Activated T-helper 1 cell treated with anti-CD3 and anti-CD28 coated beads, Interleukin-12 subunit alpha, Interleukin-12 subunit beta, Interleukin-2, Interleukin-4 antibody, amounts not matched to agents 30 ng/mL and 10 ng/mL and 1 ng/mL, durations not matched to agents 14 hours and 24 hours and 36 hours (primary cell): Measurements from ENCODE around the gene PARG. TPM values are rescaled to one million over a fixed set of nuclear protein-coding genes. Genes with fewer than 3 reads are reported as not detected.
"Not testable (repeated sequence)": the region's sequence is repeated elsewhere in the genome, so short reads cannot be mapped to it uniquely, and the experiment has no call there.

Experiments
- DNase-seq: peaks from one replicate; pipeline ENCODE4 v3.0.0; 2021; ENCODE audit warnings: low spot score
- H3K27ac Mint-ChIP-seq: one replicate; pipeline ENCODE4 v1.8.0; 2021; ENCODE audit warnings: mild to moderate bottlenecking, mixed read lengths
- H3K27me3 Mint-ChIP-seq: one replicate; pipeline ENCODE4 v1.8.0; 2022; ENCODE audit warnings: mild to moderate bottlenecking, moderate library complexity, mixed read lengths; ENCODE audit not compliant: insufficient read depth
- H3K36me3 Mint-ChIP-seq: one replicate; pipeline ENCODE4 v1.8.0; 2021; ENCODE audit warnings: low read depth, mixed read lengths
- H3K4me1 Mint-ChIP-seq: one replicate; pipeline ENCODE4 v1.8.0; 2021; ENCODE audit warnings: low read depth, mixed read lengths
- H3K4me3 Mint-ChIP-seq: one replicate; pipeline ENCODE4 v1.8.0; 2021; ENCODE audit warnings: mild to moderate bottlenecking, moderate library complexity, mixed read lengths
- H3K9me3 Mint-ChIP-seq: one replicate; pipeline ENCODE4 v1.8.0; 2021; ENCODE audit warnings: mixed read lengths
- intact Hi-C: fragments of 100-400 bp; cut with micrococcal nuclease; formaldehyde crosslinking; loops from one replicate; pipeline ENCODE4 v1.15.1; 2024
- total RNA-seq: library from RNA; stranded (reverse); gene quantifications from 2 replicates; pipeline ENCODE4 v1.2.3, GENCODE V29; 2022

The PARG gene
- total RNA-seq, 1 donor from 2014 or later = 35.8 TPM

DNA sequence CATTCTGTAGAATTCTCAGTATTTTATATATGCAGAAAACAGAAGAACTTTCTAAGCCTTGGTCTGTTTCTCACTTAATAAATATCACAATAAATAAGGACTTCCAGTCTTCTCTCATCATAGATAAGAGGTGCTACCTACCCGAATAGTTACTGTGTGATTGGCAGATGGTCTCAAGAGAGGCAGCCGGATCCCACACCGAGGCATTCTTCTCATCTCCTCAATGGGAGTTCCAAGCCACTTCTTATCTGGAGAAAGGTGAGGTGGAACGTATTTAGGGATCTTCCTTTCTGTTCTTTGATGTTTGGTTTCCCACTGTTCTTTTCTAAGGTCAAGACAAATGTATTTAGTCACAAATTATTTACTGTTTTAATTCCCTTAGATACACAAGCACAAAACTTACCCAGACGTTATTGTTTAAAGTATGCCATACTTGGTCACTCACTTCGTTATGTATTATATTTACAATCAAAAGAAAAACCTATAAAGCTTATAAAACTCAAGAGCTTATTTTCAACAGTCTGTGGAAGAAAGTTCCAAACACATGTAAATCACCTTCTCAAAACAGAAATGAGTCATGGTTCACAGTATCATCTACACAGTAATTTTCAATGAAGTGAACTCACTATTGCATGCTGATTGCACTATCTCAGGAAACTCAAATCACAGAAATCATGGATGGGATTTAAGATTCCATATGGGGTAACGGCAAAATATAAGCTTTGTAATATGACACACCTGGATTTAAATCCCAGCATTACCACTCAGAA is 9.7 kb downstream of the PARG start:
- H3K4me1 Mint-ChIP-seq, H3K36me3 Mint-ChIP-seq, H3K9me3 Mint-ChIP-seq, DNase-seq, H3K27me3 Mint-ChIP-seq, H3K27ac Mint-ChIP-seq, intact Hi-C loops, H3K4me3 Mint-ChIP-seq: not testable (repeated sequence)

DNA sequence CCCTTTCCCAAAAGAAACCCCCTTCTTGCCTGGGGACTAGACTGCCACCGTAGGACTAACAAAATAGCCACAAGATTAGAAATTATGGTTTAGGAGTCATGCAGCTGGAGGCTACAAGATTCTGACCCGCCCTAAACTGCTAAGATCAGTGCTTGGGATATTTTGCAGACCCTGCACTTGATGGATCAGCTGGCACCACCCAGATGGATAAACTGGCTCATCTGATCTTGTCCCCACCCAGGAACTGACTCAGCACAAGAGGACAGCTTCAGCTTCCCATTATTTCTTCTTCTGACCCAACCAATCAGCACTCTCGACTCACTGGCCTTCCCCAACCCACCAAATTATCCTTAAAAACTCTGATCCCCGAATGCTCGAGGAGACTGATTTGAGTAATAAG is 10.6 kb downstream of the PARG start:
- H3K27ac Mint-ChIP-seq, H3K36me3 Mint-ChIP-seq, intact Hi-C loops, H3K4me1 Mint-ChIP-seq, DNase-seq, H3K9me3 Mint-ChIP-seq, H3K27me3 Mint-ChIP-seq, H3K4me3 Mint-ChIP-seq: not testable (repeated sequence)

DNA sequence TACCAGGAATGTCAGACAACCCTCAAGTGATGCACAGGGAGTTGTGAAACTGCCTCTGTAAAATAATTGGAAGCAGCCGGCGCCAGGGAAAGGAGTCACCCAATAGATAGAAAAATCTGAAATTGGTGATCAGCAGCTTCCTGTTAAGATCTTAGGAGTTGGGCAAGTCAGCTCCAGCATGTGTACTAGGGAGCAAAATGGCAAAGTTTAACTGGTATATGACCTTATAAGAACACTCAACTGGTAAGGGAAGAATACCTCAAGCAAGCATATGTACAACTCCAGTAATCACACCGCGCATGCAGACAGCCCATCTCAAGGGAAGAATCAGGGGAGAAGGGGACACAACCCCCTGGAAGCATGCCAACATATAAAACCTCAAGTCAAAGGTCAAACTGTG is 18.3 kb downstream of the PARG start:
- H3K36me3 Mint-ChIP-seq, DNase-seq, H3K4me1 Mint-ChIP-seq, H3K4me3 Mint-ChIP-seq, intact Hi-C loops, H3K27me3 Mint-ChIP-seq, H3K9me3 Mint-ChIP-seq, H3K27ac Mint-ChIP-seq: not testable (repeated sequence)

DNA sequence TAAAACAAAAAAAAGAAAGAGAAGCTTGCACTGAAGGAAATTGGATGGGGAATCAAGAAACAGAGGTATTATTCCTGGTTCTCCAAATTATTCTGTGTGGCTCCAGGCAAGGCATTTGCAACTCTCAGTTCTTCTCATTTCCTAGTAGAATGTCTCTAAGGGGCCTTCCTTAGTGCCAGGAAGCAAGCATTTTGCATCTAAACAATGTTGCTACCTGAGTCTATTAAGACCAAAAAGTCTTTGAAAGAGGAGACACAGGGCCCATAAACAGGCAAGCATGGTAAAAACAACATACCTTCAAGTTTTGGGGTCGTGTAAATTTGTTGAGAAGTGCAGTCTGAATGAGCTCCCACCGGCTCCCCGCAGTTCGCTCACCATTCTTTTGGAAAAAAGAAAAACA is 19.8 kb downstream of the PARG start:
- H3K36me3 Mint-ChIP-seq, H3K27ac Mint-ChIP-seq, H3K4me1 Mint-ChIP-seq, H3K27me3 Mint-ChIP-seq, H3K4me3 Mint-ChIP-seq, DNase-seq, intact Hi-C loops, H3K9me3 Mint-ChIP-seq: not testable (repeated sequence)

DNA sequence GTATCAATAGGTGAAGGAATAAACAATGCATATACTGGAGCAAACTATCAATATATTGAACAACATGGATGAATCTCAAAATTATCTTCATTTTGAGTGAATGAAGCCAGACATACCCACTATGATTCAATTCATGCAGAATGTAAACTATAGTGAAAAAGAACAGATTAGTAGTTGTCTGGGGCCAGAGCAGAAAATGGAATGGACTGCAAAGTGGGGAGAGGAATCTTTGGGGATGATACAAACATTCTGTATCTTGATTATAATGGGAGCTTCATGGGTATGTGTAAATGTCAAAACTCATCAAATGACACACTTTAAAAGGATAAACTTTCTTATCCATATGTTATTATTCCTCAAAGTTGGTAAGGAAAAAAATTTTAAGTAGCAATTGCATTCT is 23.9 kb downstream of the PARG start:
- H3K27ac Mint-ChIP-seq, H3K36me3 Mint-ChIP-seq, intact Hi-C loops, H3K27me3 Mint-ChIP-seq, H3K9me3 Mint-ChIP-seq, H3K4me3 Mint-ChIP-seq, DNase-seq, H3K4me1 Mint-ChIP-seq: not testable (repeated sequence)

DNA sequence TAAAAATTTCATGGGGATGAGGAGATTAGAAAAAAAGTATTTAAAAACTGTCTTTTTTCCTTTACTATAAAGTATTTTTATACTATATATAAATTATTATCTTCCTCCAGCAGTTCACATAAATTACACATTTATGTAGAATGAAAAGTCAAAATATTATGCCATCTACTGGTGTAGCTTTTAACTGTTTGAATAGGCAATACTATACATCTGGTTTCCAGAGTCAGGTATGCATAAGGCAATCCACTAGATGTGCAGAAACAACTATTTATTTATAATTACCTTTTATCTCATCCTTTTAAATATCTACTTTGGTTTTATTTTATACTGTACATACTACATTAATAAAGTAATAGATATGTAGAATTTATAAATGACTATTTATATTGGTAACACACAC is 25.4 kb downstream of the PARG start:
- H3K9me3 Mint-ChIP-seq, H3K36me3 Mint-ChIP-seq, H3K27me3 Mint-ChIP-seq, intact Hi-C loops, H3K4me1 Mint-ChIP-seq, DNase-seq, H3K27ac Mint-ChIP-seq, H3K4me3 Mint-ChIP-seq: not testable (repeated sequence)

DNA sequence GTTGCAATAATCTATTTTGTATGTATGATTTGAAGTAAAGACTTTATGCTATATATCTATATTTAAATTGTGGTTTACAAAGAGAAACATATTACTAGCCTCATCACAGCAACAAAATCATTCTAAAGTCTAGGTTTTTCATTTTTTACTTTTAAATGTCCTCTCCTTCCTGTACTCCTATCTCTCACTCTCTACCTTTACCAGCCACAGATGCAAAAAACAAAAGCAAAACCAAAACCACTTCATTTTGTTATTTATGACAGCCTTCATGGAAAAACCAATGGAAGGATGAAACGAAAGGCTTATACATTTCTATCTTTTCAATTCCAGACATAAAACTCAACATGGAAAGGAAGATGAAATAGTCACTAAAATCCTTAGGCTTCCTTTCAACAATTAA is 31.5 kb downstream of the PARG start:
- H3K4me1 Mint-ChIP-seq, intact Hi-C loops, H3K9me3 Mint-ChIP-seq, H3K36me3 Mint-ChIP-seq, H3K27me3 Mint-ChIP-seq, DNase-seq, H3K27ac Mint-ChIP-seq, H3K4me3 Mint-ChIP-seq: not testable (repeated sequence)

DNA sequence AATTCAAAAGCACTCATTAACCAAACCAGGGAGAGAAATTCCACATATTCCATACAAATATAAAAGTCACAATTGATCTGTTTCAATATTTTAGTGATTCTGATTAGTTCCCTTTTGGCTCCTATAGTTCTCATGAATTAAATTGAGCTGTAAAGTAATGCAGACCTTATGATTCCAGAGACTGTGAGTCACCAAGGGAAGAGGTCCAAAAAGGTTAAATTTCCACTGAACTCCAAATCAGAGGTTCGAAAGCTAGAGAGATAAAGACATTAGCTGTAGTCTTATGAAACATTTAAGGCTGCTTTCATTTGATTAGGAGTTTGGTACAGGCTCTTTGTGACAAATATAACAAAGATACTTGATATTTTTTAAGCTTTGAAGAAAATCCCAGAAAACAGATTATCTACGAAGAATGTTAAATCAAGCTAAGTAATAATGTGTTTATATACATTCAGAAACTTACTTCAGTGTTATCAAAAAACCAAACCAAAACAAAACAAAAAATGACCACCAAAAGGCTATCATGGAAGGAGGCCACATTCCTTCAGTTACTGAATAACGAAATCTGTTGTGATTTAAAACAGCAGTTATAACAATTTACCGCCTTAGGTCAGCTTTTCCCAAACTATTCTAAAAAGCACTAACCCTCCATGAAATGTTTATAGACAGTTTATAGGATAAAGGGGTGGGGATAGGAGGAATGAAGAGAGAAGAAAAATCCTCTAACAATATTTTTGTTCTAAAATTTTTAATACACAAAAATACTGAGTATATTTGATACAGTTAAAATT is 33.3 kb downstream of the PARG start:
- H3K27me3 Mint-ChIP-seq, H3K36me3 Mint-ChIP-seq, H3K9me3 Mint-ChIP-seq, DNase-seq, H3K27ac Mint-ChIP-seq, H3K4me3 Mint-ChIP-seq, H3K4me1 Mint-ChIP-seq, intact Hi-C loops: not testable (repeated sequence)

DNA sequence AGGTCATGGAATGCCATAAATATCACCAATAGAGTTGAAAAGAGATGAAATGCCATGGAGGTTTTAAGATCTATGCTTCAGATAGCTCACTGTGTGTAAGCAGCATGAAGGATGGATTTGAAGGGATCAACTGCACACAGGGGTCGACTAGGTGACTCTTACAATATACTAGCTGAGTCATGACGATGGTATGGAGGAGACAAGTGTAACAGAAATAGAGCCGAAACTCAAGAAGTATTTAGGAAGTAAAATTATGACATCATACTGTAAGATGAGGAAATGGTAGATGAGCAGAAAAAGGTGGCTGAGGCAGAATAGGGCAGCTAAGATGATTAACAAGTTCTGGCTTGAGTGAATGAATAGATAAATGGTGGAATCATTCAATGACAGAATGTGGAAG is 38.0 kb downstream of the PARG start:
- H3K27me3 Mint-ChIP-seq, H3K36me3 Mint-ChIP-seq, intact Hi-C loops, DNase-seq, H3K9me3 Mint-ChIP-seq, H3K4me1 Mint-ChIP-seq, H3K4me3 Mint-ChIP-seq, H3K27ac Mint-ChIP-seq: not testable (repeated sequence)

DNA sequence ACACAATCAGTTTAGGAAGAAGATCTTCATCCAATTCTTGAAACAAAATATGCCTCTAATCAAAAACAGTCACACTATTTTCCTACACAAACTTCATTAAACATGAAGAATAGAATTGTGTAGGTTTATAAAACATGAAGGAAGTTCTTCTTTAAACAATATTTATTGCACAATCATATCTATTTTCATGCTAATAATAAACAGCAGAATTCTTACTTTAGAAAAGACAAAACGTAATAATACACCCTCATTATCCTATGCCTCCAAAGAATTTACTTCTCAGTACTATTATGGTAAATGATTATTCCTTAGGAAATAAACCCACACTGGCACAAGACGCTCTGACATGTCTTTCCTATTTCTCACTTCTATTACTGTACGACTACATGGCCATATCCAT is 41.4 kb downstream of the PARG start:
- DNase-seq, H3K27ac Mint-ChIP-seq, H3K4me3 Mint-ChIP-seq, H3K4me1 Mint-ChIP-seq, H3K36me3 Mint-ChIP-seq, H3K9me3 Mint-ChIP-seq, intact Hi-C loops, H3K27me3 Mint-ChIP-seq: not testable (repeated sequence)

DNA sequence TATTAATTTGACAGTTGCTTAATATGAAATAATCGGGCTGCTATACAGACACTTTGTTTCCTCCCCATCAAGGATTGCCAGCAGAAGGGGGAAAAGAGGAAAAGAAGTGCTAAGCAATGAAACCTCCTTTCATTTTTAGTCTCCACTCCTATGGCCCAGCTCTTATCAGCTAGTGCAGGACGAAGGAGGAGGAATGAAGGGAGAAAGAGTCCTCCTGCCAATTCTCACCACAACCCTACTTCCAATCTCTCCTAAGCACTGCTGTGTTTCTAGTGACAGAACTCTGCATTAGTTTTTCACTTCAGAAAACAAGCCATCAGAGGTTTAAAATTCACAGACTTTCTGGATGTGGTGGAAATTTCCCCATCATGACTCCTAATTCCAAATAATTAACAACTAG is 41.8 kb downstream of the PARG start:
- H3K27me3 Mint-ChIP-seq, H3K36me3 Mint-ChIP-seq, H3K27ac Mint-ChIP-seq, H3K4me1 Mint-ChIP-seq, H3K4me3 Mint-ChIP-seq, DNase-seq, intact Hi-C loops, H3K9me3 Mint-ChIP-seq: not testable (repeated sequence)

DNA sequence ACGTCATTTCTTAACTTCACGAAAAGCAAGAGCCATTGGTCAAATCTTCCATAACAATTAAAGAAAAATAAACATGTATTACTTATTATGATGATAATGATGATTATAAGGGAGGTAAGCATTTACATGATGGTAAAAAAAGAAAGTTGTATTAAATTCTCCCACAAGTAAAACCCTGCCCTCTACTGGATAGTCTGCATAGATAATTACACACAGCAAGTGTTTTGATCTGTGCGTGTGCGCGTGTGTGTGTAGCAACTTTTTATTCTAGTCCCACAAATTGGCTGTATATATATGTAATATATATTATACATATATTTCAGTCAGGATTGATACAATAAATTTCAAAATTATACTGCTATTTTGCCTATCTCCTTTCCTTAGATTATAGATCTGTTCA is 51.8 kb downstream of the PARG start:
- DNase-seq, H3K9me3 Mint-ChIP-seq, H3K4me1 Mint-ChIP-seq, H3K4me3 Mint-ChIP-seq, H3K36me3 Mint-ChIP-seq, intact Hi-C loops, H3K27me3 Mint-ChIP-seq, H3K27ac Mint-ChIP-seq: not testable (repeated sequence)

DNA sequence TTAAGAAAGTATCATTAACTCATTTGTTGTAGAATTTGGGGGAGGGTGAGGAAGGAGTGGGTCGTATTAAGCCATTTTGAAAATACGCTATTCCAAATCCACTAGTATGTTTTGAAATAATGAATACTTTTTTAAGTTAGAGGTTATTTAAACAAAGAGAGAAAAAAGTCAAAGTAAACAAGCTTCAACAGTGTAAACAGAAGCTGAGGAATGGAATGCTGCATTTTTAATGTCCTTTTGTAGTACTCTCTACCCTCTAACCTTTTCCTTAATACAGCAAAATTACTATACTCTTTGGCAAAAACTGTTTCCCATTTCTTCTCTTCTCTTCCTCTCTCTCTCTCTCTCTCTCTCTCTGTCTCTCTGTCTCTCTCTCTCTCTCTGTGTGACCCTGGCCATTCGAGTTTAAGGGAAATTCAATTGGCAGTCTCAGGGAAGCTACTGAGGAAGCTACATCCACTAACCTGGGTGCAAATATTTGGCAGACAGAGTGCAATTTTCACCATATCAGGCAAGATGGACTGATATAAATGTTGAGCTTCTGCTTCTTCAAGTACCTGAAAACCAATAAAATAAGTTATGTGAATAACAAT is 57.0 kb downstream of the PARG start:
- H3K9me3 Mint-ChIP-seq, H3K36me3 Mint-ChIP-seq, H3K27me3 Mint-ChIP-seq, H3K27ac Mint-ChIP-seq, intact Hi-C loops, H3K4me3 Mint-ChIP-seq, DNase-seq, H3K4me1 Mint-ChIP-seq: not testable (repeated sequence)
